ENCODE data around the gene GINS1.

DNA sequence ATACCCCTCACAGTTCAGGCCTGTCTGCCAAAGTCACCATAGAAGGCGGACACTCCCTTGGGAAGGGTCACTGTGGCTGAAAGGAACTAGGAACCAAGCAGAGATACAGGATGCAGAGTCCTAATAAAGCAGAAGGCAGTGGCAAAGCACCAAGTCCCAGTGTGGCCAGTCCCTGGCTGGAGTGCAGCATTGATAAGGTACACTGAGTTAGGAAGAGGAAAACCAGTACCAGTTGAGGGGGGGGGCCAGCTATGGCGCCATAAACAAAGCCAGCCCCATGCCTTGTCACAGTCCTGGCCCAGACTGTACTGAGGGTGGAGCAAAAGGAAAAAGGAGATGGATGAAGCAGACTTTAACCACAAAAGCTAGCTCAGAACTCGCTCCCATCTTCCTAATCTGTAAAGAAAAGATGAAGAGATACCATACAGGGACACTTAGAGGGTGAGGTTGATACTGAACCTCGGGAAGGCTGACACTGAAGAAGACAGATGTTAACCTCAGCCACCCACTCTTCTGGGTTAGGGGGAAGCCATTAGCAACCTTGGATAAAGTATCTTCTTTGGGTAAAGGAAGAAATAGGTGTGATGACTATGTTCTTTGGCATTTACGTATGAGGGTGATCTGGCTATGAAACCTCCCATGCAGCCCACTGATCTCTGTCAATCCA is 24.6 kb upstream of the GINS1 start:
- TF ChIP-seq, protein P1, sequence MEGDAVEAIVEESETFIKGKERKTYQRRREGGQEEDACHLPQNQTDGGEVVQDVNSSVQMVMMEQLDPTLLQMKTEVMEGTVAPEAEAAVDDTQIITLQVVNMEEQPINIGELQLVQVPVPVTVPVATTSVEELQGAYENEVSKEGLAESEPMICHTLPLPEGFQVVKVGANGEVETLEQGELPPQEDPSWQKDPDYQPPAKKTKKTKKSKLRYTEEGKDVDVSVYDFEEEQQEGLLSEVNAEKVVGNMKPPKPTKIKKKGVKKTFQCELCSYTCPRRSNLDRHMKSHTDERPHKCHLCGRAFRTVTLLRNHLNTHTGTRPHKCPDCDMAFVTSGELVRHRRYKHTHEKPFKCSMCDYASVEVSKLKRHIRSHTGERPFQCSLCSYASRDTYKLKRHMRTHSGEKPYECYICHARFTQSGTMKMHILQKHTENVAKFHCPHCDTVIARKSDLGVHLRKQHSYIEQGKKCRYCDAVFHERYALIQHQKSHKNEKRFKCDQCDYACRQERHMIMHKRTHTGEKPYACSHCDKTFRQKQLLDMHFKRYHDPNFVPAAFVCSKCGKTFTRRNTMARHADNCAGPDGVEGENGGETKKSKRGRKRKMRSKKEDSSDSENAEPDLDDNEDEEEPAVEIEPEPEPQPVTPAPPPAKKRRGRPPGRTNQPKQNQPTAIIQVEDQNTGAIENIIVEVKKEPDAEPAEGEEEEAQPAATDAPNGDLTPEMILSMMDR (IDR thresholded peaks at IDR 0.05), result no peak
- TF ChIP-seq ZFX (IDR thresholded peaks at IDR 0.05; ENCODE audit: borderline replicate concordance), result no peak

Measured in 22Rv1 (cell line).